Upper lobe of left lung (tissue), 6 donors: ENCODE measurements around the gene ZC3H14. TPM values are rescaled to one million over a fixed set of nuclear protein-coding genes. Genes with fewer than 3 reads are reported as not detected.

Experiments
- ATAC-seq, 2 donors: fragments of 200-7000 bp; cut with Tn5 transposase; one replicate each; pipeline ENCODE4 v1.9.1; 2022; ENCODE audit warnings: mild to moderate bottlenecking in 2 of 2, moderate library complexity in 2 of 2; ENCODE audit not compliant: low FRiP score in 2 of 2
- DNase-seq, 2 donors: peaks; one replicate each; pipeline ENCODE4 v3.0.0-alpha.2; 2019 to 2020
- H3K27ac ChIP-seq, 4 donors: fragments of 200-600 bp; sonication (generic); one replicate each; pipeline ENCODE4 v1.5.1; 2016 to 2019
- H3K27me3 ChIP-seq, 4 donors: fragments of 200-600 bp; sonication (generic); one replicate each; pipeline ENCODE4 v1.5.1; 2017 to 2019
- H3K36me3 ChIP-seq, 4 donors: fragments of 200-600 bp; sonication (generic); one replicate each; pipeline ENCODE4 v1.5.1; 2016 to 2019
- H3K4me1 ChIP-seq, 4 donors: fragments of 200-600 bp; sonication (generic); one replicate each; pipeline ENCODE4 v1.5.1; 2018 to 2019
- H3K4me3 ChIP-seq, 4 donors: fragments of 200-600 bp; sonication (generic); one replicate each; pipeline ENCODE4 v1.5.1; 2017 to 2019; ENCODE audit warnings: mild to moderate bottlenecking in 2 of 4, moderate library complexity in 1 of 4
- H3K9me3 ChIP-seq, 4 donors: fragments of 200-600 bp; sonication (generic); one replicate each; pipeline ENCODE4 v1.5.1; 2018 to 2019
- EP300 ChIP-seq, 4 donors: sonication (generic); formaldehyde crosslinking; IDR thresholded peaks; one replicate each; pipeline ENCODE4 v1.5.1; 2017; ENCODE audit warnings: antibody characterized with exemption in 4 of 4, control low read depth in 2 of 4
- POLR2A ChIP-seq, 4 donors: fragments of 450-650 bp; IDR thresholded peaks; one replicate each; pipeline ENCODE4 v1.5.1; 2016 to 2017; ENCODE audit warnings: antibody characterized with exemption in 4 of 4, mild to moderate bottlenecking in 2 of 4
- POLR2AphosphoS5 ChIP-seq, 2 donors: sonication (generic); formaldehyde crosslinking; IDR thresholded peaks; one replicate each; pipeline ENCODE4 v1.5.1; 2017; ENCODE audit warnings: antibody characterized with exemption in 2 of 2
- WGBS, 2 donors: methylation state at CpG; one replicate each; pipeline ENCODE4 v1.1.5; 2017 to 2018; 5-methylcytosine and 5-hydroxymethylcytosine counted together
- total RNA-seq, 6 donors: library from RNA; depleted of rRNA in 4 of 6; stranded (reverse); fragments of >200 nt in 4 of 6; gene quantifications; one replicate each; pipeline versions ENCODE4 v1.1.0 to v1.2.1, GENCODE V29; 2016 to 2021
- TF ChIP-seq, protein P1 (sequence below), 6 experiments: fragments of 450-650 bp in 4 of 6; fragments of 200-600 bp in 2 of 6; sonication (generic) in 2 of 6; IDR thresholded peaks; one replicate each; pipeline ENCODE4 v1.5.1; 2016 to 2019; ENCODE audit warnings: antibody characterized with exemption in 6 of 6
- donor health status: DM: no; HTN: no; CAD: no; lungs with moderate emphysema.
- donor health status: DM: no; HTN: yes; CAD: no; lungs with severe emphysema.

ZC3H14 gene
- total RNA-seq, 6 donors from 2014 or later = 48.4 to 101 (median 65.3) TPM

- Histone ChIP-seq H3K27ac (no peak overlapping the region), H3K4me1 (peaks cover 0 to 9% (median 2%) of the 10 kb centered on the region in 4 donors), H3K36me3 (peaks cover 0 to 13% (median 0%) of the 10 kb centered on the region in 4 donors), H3K27me3 (no peaks in the 10 kb centered on the region), H3K4me3 (no peak overlapping the region), H3K9me3 (no peaks in the 10 kb centered on the region)
- ATAC-seq = peak; percentile 69 to 84
- no peak for DNase-seq
- WGBS, 2 donors = 27 to 38% methylated on average over 4 of the region's 4 CpGs
- no peak for TF ChIP-seq POLR2AphosphoS5 (IDR thresholded peaks at IDR 0.05)
- TF ChIP-seq, protein P1, sequence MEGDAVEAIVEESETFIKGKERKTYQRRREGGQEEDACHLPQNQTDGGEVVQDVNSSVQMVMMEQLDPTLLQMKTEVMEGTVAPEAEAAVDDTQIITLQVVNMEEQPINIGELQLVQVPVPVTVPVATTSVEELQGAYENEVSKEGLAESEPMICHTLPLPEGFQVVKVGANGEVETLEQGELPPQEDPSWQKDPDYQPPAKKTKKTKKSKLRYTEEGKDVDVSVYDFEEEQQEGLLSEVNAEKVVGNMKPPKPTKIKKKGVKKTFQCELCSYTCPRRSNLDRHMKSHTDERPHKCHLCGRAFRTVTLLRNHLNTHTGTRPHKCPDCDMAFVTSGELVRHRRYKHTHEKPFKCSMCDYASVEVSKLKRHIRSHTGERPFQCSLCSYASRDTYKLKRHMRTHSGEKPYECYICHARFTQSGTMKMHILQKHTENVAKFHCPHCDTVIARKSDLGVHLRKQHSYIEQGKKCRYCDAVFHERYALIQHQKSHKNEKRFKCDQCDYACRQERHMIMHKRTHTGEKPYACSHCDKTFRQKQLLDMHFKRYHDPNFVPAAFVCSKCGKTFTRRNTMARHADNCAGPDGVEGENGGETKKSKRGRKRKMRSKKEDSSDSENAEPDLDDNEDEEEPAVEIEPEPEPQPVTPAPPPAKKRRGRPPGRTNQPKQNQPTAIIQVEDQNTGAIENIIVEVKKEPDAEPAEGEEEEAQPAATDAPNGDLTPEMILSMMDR (IDR thresholded peaks at IDR 0.05) = peak in 3 of 6 experiments; percentile 12 to 49 (median 32)
- TF ChIP-seq POLR2A (IDR thresholded peaks at IDR 0.05) = no peak
- TF ChIP-seq EP300 (IDR thresholded peaks at IDR 0.05) = no peak
These were observed 27.7 kb upstream of the ZC3H14 start for GRCh38 chr14:88535149-88535548.

GRCh38 chr14:88535813-88536212 lies 27.0 kb upstream of the ZC3H14 start:
- DNase-seq (no peak), ATAC-seq (no peak)
- no peak overlapping the region for H3K4me3 ChIP-seq
- H3K9me3 ChIP-seq = no peaks in the 10 kb centered on the region
- TF ChIP-seq POLR2A (IDR thresholded peaks at IDR 0.05) = no peak
- TF ChIP-seq, protein P1 (IDR thresholded peaks at IDR 0.05) = no peak
- no peak for TF ChIP-seq POLR2AphosphoS5 (IDR thresholded peaks at IDR 0.05)
- TF ChIP-seq EP300 (IDR thresholded peaks at IDR 0.05) = no peak
- peaks cover 0 to 9% (median 2%) of the 10 kb centered on the region in 4 donors for H3K4me1 ChIP-seq
- 41 to 51% methylated on average over 4 of the region's 4 CpGs for WGBS, 2 donors
- H3K36me3 ChIP-seq = peaks cover 0 to 13% (median 0%) of the 10 kb centered on the region in 4 donors
- H3K27ac ChIP-seq = no peak overlapping the region
- no peaks in the 10 kb centered on the region for H3K27me3 ChIP-seq

DNA sequence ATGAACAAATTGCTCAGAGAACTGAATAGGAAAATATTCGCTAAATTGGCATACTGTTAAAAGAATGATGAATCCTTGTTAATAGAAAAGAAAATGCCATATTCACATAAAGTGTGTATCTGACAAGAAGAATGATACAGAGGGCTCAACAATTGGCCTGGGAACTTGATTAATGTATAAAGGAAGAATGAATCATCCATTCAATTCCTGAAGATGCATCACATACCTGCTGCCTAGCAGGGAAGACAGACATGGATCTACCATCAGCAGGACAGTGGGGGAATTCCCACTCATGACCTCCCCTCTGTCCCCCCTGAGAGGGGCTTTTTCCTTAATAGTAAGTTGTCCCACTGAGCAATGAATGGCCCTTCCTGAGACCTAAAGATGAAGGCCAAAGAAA lies 21.5 kb upstream of the ZC3H14 start:
- Histone ChIP-seq H3K27ac (no peak overlapping the region), H3K36me3 (peaks cover 0 to 15% (median 2%) of the 10 kb centered on the region in 4 donors), H3K27me3 (no peaks in the 10 kb centered on the region), H3K4me3 (no peak overlapping the region), H3K4me1 (peaks cover 0 to 14% (median 5%) of the 10 kb centered on the region in 4 donors), H3K9me3 (no peaks in the 10 kb centered on the region)
- DNase-seq (no peak), ATAC-seq (no peak)
- TF ChIP-seq EP300 (IDR thresholded peaks at IDR 0.05) = no peak
- no peak for TF ChIP-seq POLR2A (IDR thresholded peaks at IDR 0.05)
- no peak for TF ChIP-seq POLR2AphosphoS5 (IDR thresholded peaks at IDR 0.05)
- TF ChIP-seq, protein P1 (IDR thresholded peaks at IDR 0.05) = no peak
- WGBS, 2 donors = 53 to 85% methylated on average over 1 of the region's 1 CpG

GRCh38 chr14:88542857-88543795 lies 19.7 kb upstream of the ZC3H14 start:
- ATAC-seq (no peak), DNase-seq (no peak)
- Histone ChIP-seq H3K27me3 (no peaks in the 10 kb centered on the region), H3K4me1 (peaks cover 0 to 9% (median 5%) of the 10 kb centered on the region in 4 donors), H3K27ac (peak overlapping the region in 1 of 4 donors; percentile 35), H3K9me3 (no peaks in the 10 kb centered on the region), H3K36me3 (peaks cover 0 to 25% (median 2%) of the 10 kb centered on the region in 4 donors), H3K4me3 (no peak overlapping the region)
- TF ChIP-seq POLR2A (IDR thresholded peaks at IDR 0.05) (no peak), EP300 (IDR thresholded peaks at IDR 0.05) (no peak), POLR2AphosphoS5 (IDR thresholded peaks at IDR 0.05) (no peak)
- TF ChIP-seq, protein P1 (IDR thresholded peaks at IDR 0.05) = no peak
- 79 to 82% methylated on average over 6 of the region's 6 CpGs for WGBS, 2 donors
